Epithelial cell of prostate (primary cell): ENCODE measurements around the gene PLEKHM3.
A peak's percentile ranks its signal among the peaks of the same experiment; 100 is the strongest.

Experiments used
- DNase-seq: peaks from one replicate; pipeline ENCODE4 v3.0.0-alpha.2; 2011; ENCODE audit warnings: low read depth, low spot score
- H3K27ac ChIP-seq: fragments of 450-650 bp; 2 replicates; pipeline ENCODE4 v1.5.1; 2017; ENCODE audit warnings: mild to moderate bottlenecking

PLEKHM3 gene

DNA sequence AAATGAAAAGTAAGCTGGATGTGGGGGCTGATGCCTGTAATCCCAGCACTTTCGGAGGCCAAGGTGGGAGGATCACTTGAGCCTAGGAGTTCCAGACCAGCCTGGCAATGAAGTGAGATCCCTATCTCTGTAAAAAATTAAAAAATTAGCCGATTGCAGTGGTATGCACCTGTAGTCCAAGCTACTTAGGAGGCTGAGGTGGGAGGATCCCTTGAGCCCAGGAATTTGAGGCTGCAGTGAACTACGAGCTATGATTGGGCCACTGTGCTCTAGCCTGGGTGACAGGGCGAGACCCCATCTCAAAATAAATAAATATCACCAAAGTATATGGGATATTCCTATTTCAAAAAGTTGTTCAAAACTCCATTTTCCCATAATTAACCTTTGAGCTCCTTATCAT lies 154.5 kb downstream of the PLEKHM3 start:
- H3K27ac ChIP-seq: no peak overlapping the region
- no peak for DNase-seq

DNA sequence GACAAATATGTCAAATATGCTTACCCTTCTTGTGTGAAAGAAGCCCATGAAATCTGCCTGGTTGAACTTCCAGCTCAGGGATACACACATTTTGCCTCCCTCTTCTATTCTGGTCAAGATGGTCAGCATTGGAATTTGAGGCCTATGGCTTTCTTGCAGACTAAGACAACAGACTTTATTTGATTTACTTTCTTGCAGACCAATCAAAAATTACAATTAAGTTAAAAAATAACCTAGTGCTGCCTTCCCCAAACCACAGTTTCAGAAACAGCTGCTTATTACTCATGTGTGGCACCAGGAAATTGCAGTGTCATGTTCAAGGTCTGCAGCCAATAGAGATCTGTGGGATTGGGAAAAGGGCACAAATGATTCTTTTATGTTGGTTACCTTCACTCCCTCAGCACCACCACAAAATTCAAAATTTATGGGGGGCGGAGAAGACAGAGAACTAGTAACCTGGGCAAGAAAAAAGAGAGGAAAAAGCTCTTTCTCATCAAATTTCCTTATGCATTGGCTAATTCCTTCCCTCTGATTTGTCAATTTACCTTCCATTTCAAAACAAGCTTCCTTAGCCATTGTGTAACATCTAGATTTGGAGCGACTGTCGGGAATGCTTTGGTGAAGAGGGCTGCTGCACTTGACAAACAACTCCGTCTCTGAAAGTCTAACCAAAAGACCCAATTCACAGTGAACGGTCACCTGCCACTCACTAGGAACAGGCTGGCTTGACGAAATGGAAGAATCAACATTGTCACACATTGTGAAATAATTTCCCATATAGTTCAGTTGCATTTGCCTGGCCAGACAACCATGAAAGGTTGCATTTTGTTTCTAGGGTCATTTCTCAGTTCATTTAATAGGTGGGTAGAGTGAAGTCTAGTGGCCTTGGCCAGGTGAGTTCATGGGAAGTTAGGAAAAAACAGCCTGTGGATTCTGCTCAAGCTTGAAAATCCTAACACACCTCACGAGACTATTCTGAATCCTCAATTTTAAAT lies 155.2 kb downstream of the PLEKHM3 start:
- H3K27ac ChIP-seq: peak overlapping the region; percentile 15
- DNase-seq: no peak

DNA sequence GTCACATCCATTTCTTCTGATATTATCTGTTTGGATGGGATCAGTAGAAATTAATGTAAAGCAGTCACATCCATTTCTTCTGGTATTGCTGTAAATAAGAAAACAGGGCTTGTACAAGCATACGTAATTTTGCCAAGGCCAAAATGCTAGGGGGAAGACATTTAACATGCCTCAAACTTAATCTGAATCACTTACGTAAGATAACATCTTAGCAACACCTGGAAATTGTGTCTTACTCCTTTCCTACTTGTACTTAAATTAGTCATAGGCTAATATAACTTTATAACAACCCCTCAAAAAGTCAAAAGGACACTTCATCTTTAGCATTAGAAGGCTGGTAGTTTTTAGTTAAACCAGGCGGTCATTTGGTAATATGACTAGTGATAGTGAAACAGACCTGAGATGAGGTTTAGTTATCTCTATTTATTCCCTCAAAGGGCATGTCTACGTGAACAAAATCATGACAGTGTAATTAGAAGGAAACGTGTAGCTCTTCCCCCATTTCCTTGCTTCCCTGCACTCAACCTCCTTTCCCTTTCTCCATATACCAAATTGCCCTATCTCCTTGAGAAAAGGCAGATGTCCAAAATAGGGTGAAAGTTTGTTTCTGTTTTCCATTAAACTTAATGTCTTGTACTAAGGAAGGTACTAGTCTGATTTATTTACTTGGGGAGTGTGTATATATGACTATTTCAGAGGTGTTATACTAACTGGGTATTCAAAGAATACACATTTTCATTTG lies 156.3 kb downstream of the PLEKHM3 start:
- no peak for DNase-seq
- no peak overlapping the region for H3K27ac ChIP-seq

DNA sequence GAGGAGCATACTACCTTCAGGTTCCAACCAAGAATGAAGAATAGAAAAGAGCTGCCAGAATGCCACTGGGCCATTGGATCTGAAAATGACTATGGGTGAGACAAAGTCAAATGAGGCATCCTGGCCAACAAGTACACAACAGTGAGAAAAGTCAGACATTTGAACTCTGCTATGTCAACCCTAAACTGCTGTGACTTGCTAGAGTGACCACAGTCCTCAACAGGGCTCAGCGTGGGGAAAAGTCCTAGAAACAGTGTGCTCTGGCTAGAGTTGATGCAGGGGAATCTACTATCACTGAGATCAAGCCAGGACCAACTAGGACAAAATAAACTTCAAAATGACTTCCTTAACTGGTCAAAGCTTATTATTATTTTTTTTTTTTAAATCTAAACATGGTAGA lies 157.4 kb downstream of the PLEKHM3 start:
- DNase-seq: no peak
- no peak overlapping the region for H3K27ac ChIP-seq

DNA sequence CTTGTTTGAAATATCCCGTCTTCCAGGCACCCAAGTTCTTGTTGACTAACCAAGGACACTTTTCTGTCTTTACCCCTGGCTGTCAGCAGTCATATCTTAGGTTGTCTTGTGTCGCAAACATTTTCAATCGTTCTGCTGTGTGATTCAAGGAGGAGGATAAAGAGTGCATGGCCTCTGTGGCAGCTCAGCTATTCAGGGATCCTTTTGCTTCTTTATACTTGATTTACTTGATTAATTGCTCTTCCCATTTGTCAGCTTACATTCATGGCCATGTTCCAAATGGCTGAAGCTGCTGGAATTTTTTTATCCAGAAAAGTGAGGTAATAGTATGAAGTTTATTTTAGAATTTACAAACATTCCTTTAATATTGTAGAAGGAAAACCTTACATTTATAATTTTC lies 158.3 kb downstream of the PLEKHM3 start:
- no peak overlapping the region for H3K27ac ChIP-seq
- DNase-seq: no peak

DNA sequence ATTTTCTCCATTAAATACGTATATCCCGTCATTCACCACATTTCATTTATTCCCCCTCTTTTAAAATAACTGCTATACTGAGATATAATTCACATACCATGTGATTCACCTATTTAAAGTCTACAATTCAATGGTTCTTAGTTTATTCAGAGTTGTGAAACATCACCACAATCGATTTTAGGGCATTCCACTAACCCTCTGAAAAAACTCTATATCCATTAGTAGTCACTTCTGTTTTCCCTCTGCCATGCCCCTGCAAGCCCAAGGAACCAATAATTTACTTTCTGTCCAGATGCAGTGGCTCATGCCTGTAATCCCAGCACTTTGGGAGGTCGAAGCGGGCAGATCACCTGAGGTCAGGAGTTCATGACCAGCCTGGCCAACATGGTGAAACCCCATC lies 160.1 kb downstream of the PLEKHM3 start:
- no peak overlapping the region for H3K27ac ChIP-seq
- no peak for DNase-seq

DNA sequence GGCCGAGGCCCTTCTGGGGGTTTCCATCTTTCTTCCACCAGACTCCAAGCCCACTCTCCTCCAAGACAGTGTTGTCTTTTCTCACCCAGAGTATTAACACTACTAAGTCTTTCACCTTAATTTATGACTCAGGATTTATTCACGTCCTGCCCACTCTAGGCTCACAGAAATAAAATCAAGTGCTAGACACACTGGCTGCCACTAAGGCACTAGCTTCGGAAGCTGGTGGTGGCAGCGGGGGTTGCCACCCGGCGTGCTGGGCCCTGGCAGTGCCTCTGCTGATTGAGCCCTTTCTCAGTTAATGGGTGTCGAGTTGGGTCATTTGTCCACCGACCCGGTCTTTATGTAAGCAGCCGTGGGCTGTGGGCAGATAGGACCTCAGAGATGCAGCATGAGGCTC lies 162.0 kb downstream of the PLEKHM3 start:
- no peak overlapping the region for H3K27ac ChIP-seq
- DNase-seq: no peak

DNA sequence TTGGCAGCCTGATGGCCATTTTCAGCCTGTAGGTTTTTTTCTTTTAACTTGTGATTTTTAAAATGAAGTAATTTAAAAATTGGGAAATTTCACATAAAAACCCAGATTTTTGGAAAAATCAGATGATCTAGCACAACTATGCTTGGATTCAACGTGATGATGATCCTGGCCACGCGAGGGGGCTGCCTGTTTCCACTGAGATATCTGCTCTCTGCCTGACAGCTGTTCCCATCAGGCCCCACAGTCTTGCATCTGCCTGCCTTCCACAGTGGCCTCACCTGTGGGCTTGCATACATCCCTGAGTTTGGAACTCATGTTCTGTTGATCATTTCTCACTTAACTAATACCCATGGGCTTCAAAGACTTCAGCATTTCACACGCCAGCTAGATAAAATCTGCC lies 163.5 kb downstream of the PLEKHM3 start:
- no peak for DNase-seq
- H3K27ac ChIP-seq: no peak overlapping the region

DNA sequence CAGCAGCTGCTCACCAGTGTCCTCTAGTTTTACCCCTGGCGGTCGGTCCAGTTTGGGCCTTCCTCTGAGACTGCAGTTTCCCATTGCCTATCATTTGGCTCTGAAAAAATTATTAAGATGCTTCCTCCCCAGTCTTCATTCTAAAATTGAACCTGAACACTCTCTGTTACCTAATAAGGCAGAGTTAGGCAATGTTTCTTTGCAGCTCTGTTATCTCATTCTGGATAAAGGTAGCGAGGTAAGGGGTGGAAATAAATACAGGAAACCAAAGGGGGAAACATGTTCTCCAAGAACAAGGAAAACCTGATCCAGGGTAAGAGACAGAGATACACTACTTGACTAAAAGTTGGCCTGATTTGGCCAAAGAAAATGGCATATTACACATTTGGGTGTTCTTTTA lies 164.6 kb downstream of the PLEKHM3 start:
- no peak overlapping the region for H3K27ac ChIP-seq
- DNase-seq: no peak

DNA sequence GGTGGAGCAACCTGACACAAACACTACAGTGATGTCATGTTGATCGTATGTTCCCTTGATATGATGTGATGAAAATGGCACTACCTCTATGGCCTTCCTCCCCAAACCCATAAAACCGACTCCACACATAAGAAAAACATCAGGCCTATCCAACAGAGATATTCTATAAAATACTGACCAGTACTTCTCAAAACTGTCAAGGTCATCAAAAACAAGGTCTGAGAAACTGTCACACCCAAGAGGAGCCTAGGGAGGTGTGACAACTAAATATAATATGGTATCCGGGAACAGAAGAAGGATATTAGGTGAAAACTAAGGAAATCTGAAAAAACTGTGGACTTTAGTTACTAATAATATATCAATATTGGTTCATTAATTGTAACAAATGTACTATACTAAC lies 169.7 kb downstream of the PLEKHM3 start:
- DNase-seq: no peak
- H3K27ac ChIP-seq: no peak overlapping the region

DNA sequence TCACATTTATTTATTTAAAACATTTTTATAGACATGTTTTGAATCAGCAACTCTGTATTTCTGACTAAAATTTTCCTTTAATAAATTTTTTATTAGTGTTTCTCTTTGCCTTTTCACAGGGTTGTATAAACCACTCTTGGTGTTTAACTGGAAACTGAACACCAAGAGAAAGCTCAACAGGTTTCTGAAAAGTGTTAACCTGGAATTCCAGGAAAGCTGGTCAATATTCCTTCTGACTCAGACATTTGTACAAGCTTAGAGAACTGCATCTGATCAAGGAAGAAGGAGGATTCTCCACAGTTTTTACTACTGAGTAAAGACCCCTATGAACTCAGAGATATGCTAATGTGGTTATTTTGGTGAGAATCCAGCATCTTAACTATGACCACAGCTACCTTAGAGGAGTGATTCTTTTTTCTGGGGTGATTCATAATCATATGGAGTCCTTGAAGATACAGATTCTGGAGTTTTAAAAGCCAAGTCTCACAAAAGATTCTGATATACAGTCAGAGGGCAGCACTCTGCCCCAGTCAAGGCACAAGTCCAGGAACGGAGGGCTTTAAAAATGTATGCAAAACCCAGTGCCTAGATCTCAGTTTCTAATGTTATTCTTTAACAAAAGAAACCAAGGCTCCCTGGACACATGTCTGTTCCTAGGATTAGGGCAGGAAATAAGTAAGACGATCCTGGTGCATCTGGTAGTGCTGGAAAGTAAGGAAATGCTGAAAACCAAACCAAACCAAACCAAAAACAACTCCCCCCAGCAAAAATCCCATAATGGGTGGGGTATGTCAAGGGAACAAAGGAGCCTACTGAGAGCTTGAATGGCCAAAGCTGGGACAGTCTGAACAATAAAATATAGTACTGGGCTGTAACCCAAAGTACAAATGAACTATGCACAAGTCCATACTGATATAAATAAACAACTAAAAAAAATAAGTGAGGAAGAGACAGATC lies 170.6 kb downstream of the PLEKHM3 start:
- no peak overlapping the region for H3K27ac ChIP-seq
- no peak for DNase-seq

DNA sequence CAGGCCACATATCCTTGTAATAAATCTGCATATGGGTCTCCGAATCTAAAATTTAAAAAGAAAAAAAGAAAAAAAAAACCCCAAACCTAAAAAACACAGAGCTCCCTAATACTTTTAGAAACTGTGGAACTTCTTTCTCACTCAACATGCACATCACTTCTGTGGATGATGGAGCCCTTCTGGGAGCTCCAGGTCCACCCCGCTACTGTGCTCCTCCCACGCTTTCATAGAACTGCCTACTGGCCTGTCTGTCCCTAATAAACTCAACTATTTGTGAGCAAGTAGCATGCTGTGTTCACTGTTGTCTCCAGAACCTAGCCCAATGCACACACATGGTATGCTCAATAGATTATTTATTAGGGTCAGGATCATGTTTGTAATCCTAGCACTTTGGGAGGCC lies 172.5 kb downstream of the PLEKHM3 start:
- DNase-seq: no peak
- no peak overlapping the region for H3K27ac ChIP-seq

DNA sequence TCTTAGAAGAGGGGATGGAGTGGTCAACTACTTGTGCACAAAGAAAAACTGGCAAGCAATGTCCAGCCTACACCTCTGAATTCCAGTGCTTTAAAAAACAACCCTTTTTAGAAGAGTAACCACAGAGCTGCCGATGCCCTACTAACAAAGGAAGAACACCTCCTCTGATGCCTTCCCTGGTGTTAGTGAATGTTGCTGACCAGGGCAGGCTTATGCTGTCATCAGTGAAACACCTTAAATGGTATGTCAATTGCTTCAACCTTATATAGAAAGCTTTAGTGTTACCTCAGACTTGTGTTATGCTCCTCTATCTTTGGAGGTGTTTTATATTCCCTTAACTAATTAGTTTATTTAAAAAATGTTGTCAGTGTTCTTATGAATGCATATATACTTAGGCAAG lies 175.9 kb downstream of the PLEKHM3 start:
- no peak for DNase-seq
- H3K27ac ChIP-seq: no peak overlapping the region

DNA sequence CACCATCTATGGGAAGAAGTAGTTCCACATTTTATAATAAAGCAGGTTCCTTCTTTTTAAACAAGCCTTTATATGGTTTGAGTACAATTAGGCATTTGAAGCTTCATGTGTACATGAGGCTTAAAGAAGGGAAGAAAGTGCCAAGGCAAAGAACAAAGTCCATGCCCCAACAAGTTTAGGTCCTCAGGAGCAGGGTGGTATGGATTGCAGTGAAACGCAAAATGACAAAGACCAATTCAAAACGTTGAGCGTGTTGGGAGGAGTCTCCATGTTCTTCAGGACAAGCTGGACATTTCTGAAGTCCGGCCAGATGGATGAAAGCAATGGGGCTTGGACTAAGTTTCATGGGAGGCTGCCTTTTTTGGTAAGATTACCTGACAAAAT lies 176.8 kb downstream of the PLEKHM3 start:
- DNase-seq: no peak
- peak overlapping the region; percentile 22 for H3K27ac ChIP-seq

DNA sequence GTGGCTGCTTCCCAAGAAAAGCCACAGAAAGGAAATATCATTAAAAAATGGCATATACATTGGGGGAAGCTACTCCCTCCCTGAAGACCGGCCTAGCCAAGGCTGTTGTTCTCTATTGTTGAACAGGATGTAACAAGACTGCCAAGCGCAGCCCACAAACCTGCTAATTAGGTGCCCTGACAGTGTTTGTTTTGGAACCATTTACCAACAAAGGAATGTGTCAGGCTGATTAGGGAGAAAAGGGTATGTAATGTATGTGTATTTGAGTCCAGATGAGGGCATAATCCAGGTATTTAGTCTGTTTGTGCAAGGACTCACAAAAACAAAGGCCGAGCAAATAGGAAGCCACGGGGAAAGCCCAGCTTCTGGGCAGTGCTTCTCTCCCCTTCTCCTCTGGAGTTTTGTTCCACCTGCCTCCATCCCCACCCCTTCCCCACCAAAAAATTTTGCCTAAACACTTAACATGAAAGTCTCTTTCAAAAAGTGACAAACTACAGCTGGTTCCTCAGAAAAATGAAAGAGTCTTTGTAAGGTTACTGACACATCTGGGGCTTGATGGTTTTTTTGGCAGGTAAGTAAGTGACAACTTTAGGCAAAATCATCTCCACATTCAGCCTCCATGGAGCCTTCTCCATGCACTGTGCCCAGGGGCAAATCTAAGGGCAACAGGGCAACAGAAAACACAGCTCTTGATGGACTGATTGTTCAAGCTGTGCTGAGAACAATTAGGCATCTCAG lies 177.4 kb downstream of the PLEKHM3 start:
- DNase-seq: peak; percentile 68

DNA sequence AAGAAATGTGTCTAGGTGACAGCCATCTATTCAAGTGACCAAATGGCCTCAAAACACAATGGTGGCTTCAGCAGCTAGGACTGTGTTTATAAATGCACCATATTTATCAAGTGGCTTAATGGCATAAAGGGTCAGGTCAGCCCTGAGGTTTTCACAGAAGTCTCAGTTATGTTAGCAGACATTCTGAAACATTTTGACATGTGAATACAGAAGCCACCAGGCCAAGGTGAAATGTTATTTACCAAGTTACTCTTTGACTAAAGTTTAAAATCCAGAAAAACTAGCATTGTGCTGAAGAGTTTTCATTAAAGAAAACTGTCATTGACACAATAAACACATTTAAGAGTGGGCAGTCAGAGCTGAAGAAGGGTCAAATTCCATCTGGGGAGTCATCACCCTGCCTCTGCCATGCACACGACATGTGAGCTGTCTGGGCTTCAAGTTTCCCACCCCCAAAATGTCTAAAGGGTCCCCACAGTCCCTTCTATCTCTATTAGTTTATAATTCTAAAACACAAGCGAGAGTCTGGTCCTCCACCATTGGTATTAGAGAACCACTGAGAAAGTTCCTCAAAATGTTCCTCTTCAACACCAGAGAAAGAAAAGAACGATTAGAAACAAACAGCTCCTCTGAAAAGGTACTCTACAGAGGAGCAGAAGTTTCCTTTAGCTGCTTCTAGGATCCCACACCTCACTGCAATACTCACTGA lies 178.1 kb downstream of the PLEKHM3 start:
- peak overlapping the region; percentile 22 for H3K27ac ChIP-seq
- DNase-seq: no peak

More for the DNA sequence above, 177.4 kb downstream of the PLEKHM3 start:
- peak overlapping the region; percentile 22 for H3K27ac ChIP-seq

DNA sequence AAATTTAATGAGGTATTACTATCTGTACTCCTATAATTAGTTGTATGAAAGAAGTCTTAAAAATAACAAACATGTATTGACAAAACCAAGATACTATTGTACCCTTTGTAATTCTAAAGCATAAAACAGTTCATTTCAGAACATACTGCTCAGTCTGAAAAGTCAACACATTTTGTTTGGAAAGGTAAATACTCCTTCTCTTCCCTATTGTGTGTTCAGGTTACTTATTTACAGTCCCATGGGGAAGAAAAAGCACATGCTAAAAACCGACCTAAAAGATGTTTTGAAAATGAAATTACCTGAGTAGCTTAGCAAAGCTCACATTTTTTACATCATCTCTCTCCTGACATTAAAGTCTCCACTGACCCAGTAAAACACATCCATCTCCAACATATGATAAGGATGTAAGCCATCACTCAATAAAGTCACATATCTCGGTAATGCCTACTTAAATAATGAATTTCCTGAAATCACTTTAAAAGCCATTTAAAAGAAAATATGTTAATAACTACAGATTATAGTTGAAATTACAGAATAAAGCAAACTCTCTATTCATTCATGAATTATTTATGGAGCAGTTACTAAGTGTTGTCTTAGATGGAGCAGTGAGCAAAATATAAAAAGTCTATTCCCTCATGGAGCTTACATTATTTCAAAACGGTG lies 180.0 kb downstream of the PLEKHM3 start:
- no peak for DNase-seq
- H3K27ac ChIP-seq: no peak overlapping the region

DNA sequence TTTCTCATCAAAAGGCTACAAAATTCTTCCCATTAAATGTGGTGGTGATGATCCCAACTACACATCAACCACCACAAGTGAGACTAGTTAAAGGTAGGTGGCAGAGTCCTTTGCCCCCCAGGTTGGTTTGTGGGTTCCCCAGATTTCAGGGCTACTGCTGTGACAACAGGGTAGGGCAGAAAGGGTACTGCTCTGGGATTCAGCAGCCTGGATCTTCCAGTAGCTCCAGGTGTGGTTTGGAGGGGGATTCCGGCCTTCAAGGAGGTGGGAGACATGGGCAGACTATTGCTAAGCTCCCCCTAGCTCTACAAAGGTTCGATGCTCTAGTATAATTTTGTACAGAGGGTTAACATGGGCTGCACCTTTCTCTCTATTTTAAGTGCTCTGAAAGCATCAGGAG lies 180.7 kb downstream of the PLEKHM3 start:
- H3K27ac ChIP-seq: no peak overlapping the region
- DNase-seq: no peak

DNA sequence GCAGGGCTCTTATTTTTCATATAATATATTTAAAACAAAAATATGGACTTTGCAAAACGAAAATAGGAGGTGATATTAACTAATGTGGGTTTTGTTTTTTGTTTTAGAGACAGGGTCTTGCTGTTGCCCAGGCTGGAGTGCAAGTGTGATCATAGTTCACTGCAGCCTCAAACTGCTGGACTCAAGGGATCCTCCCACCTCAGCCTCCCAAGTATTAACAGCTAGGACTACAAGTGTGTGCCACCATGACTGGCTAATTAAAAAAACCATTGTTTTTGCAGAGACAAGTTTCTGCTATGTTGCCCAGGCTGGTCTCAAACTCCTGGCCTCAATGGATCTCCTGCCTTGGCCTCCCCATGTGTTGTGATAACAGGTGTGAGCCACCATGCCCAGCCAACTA lies 185.2 kb downstream of the PLEKHM3 start:
- H3K27ac ChIP-seq: no peak overlapping the region
- no peak for DNase-seq
